ENCODE data around the gene GOLGA3.
"Not testable (repeated sequence)": the region's sequence is repeated elsewhere in the genome, so short reads cannot be mapped to it uniquely, and the experiment has no call there.

Gene GOLGA3

GRCh38 chr12:132828706-132829534 is at the start of gene GOLGA3:
Gene GOLGA3 (minus strand): TSS chr12:132828869. CDS start chr12:132822128, 6,741 bp downstream.
- peak; percentile 92 for DNase-seq
- in situ Hi-C loops (cut with MboI; ENCODE audit: low pct_unique_long_range_greater_than_20kb, low sequenced_read_pairs): no loop called here

- in situ Hi-C loops (cut with MboI; ENCODE audit: low pct_unique_long_range_greater_than_20kb, low sequenced_read_pairs); DNase-seq: not testable (repeated sequence)
Measured at GRCh38 chr12:132874620-132875019, 46.0 kb upstream of the GOLGA3 start.

- no peak for DNase-seq
- in situ Hi-C loops (cut with MboI; ENCODE audit: low pct_unique_long_range_greater_than_20kb, low sequenced_read_pairs): no loop called here
Measured at GRCh38 chr12:132874175-132874574, 45.5 kb upstream of the GOLGA3 start.

GRCh38 chr12:132873724-132874123 is 45.1 kb upstream of the GOLGA3 start:
- no peak for DNase-seq
- in situ Hi-C loops (cut with MboI; ENCODE audit: low pct_unique_long_range_greater_than_20kb, low sequenced_read_pairs): no loop called here

GRCh38 chr12:132872975-132873421 is 44.3 kb upstream of the GOLGA3 start:
- DNase-seq: no peak
- in situ Hi-C loops (cut with MboI; ENCODE audit: low pct_unique_long_range_greater_than_20kb, low sequenced_read_pairs): no loop called here

- in situ Hi-C loops (cut with MboI; ENCODE audit: low pct_unique_long_range_greater_than_20kb, low sequenced_read_pairs): no loop called here
Measured at GRCh38 chr12:132872073-132872855, 43.6 kb upstream of the GOLGA3 start.

GRCh38 chr12:132869551-132869950 is 40.9 kb upstream of the GOLGA3 start:
- no peak for DNase-seq
- in situ Hi-C loops (cut with MboI; ENCODE audit: low pct_unique_long_range_greater_than_20kb, low sequenced_read_pairs): no loop called here

More at GRCh38 chr12:132872073-132872855, 43.6 kb upstream of the GOLGA3 start:
- no peak for DNase-seq

GRCh38 chr12:132866251-132866828 is 37.7 kb upstream of the GOLGA3 start:
- DNase-seq: no peak
- in situ Hi-C loops (cut with MboI; ENCODE audit: low pct_unique_long_range_greater_than_20kb, low sequenced_read_pairs): no loop called here

- DNase-seq: no peak
- in situ Hi-C loops (cut with MboI; ENCODE audit: low pct_unique_long_range_greater_than_20kb, low sequenced_read_pairs): no loop called here
Measured at GRCh38 chr12:132861558-132861957, 32.9 kb upstream of the GOLGA3 start.

- DNase-seq: no peak
- in situ Hi-C loops (cut with MboI; ENCODE audit: low pct_unique_long_range_greater_than_20kb, low sequenced_read_pairs): no loop called here
Measured at GRCh38 chr12:132858718-132859266, 30.1 kb upstream of the GOLGA3 start.

GRCh38 chr12:132857019-132857418 is 28.4 kb upstream of the GOLGA3 start:
- in situ Hi-C loops (cut with MboI; ENCODE audit: low pct_unique_long_range_greater_than_20kb, low sequenced_read_pairs); DNase-seq: not testable (repeated sequence)

- in situ Hi-C loops (cut with MboI; ENCODE audit: low pct_unique_long_range_greater_than_20kb, low sequenced_read_pairs): no loop called here
- DNase-seq: no peak
Measured at GRCh38 chr12:132856581-132856980, 27.9 kb upstream of the GOLGA3 start.

GRCh38 chr12:132855211-132855610 is 26.5 kb upstream of the GOLGA3 start:
- DNase-seq; in situ Hi-C loops (cut with MboI; ENCODE audit: low pct_unique_long_range_greater_than_20kb, low sequenced_read_pairs): not testable (repeated sequence)

- in situ Hi-C loops (cut with MboI; ENCODE audit: low pct_unique_long_range_greater_than_20kb, low sequenced_read_pairs): no loop called here
- DNase-seq: no peak
Measured at GRCh38 chr12:132853285-132854092, 24.8 kb upstream of the GOLGA3 start.

GRCh38 chr12:132852496-132852895 is 23.8 kb upstream of the GOLGA3 start:
- in situ Hi-C loops (cut with MboI; ENCODE audit: low pct_unique_long_range_greater_than_20kb, low sequenced_read_pairs): no loop called here
- no peak for DNase-seq

- no peak for DNase-seq
- in situ Hi-C loops (cut with MboI; ENCODE audit: low pct_unique_long_range_greater_than_20kb, low sequenced_read_pairs): no loop called here
Measured at GRCh38 chr12:132851465-132851864, 22.8 kb upstream of the GOLGA3 start.

- no peak for DNase-seq
- in situ Hi-C loops (cut with MboI; ENCODE audit: low pct_unique_long_range_greater_than_20kb, low sequenced_read_pairs): no loop called here
Measured at GRCh38 chr12:132850291-132850690, 21.6 kb upstream of the GOLGA3 start.

GRCh38 chr12:132848521-132848920 is 19.9 kb upstream of the GOLGA3 start:
- in situ Hi-C loops (cut with MboI; ENCODE audit: low pct_unique_long_range_greater_than_20kb, low sequenced_read_pairs): no loop called here
- no peak for DNase-seq
